Hypothalamus (tissue), 51 donors: Measurements from ENCODE around the gene TSHZ2.
"Not testable (repeated sequence)": the region's sequence is repeated elsewhere in the genome, so short reads cannot be mapped to it uniquely, and the experiment has no call there.

Experiments
- DNase-seq, 51 donors: peaks; one replicate each; lab custom pipeline; 2025; lab: John Stamatoyannopoulos, UW

Gene TSHZ2

DNA sequence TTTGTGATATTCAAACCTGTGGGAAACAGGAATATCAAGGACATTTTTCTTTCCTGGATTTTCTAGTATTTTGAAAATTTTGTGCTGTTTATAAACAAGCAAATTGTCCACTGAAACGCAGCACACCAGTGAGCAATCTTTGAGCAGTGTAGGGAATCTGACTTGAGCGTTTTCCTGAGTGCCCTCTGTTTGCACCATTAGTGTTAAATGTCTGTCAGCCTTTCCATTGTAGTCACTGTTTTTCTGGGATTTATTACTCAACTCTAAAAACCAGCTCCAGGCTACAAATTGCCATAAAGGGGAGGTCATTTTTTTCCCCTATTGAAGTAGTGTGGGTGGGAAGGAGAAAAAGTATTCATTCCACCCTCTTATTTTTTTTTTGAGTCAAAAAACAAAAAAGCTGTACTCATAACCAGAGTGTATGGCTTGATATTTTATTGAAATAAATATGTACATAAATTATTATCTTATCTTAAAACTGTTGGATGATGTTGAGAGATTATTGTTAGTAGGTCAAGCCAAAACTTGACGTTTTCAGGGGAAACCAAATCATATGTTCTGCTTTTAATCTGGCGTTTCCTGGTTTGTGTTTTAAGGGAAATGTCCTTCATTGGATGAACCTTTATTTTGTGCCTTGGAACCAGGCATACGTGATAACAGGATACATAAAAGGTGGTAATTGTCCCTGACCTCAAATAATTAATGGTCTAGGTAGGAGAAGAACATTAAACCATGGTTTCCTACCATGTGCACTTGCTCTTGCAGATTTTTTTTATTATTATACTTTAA lies 51.8 kb downstream of the TSHZ2 start:
- no peak for DNase-seq

DNA sequence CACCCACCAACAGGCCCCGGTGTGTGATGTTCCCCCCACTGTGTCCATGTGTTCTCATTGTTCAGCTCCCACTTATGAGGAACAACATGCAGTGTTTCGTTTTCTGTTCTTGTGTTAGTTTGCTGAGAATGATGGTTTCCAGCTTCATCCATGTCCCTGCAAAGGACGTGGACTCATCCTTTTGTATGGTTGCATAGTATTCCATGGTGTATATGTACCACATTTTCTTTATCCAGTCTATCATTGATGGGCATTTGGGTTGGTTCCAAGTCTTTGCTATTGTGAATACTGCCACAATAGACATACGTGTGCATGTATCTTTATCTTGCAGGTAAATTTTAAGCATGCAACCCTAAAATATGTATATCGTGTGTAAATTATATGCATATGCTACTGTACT lies 52.5 kb downstream of the TSHZ2 start:
- not testable (repeated sequence) for DNase-seq

DNA sequence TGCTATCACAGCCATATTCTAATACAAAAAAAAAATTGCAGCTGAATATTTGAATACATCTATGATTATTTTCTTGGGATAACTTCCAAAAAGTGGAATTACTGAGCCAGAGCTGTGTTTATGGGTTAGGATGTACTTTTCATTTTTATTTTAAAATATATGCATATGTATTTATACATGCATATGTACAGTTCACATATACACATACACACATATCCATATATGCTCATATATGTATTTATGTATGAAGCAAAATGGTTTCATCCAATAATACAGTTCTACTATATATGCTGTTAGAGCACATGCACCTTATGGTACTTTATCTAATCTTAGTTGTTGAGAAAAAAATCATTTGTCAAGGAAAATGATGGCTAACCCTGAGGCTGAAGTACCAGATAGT lies 54.9 kb downstream of the TSHZ2 start:
- no peak for DNase-seq

DNA sequence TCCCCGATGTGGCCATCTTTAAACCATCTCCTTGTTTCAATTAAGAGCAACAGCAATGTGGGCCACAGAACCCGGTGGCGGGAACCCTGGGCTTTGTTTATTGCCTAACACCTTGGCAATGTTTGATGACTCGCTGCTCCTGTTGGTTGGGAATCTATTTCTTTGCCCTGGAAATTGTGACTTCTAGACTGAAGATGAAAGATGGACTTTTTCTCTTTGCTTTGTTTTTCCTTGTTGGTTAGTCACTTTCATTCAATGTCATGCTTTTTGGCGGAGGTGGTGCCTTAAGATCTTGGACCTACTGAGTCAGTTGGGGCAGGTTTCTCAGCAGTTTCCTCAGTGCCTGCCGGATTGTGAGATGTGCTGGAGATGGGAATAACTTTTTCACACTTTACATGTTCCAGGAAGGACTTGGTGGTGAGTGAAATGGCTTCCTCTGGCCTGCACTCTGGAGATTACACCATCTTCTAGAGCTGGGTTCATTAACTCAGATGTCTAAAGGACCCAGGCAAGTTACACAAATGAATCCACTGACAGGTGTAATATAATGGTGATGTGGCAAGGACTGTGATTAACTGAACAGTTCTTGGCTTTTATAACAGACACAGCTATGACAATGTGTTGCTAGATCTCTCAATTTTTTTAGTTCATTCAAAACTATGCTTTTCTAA lies 56.3 kb downstream of the TSHZ2 start:
- no peak for DNase-seq

DNA sequence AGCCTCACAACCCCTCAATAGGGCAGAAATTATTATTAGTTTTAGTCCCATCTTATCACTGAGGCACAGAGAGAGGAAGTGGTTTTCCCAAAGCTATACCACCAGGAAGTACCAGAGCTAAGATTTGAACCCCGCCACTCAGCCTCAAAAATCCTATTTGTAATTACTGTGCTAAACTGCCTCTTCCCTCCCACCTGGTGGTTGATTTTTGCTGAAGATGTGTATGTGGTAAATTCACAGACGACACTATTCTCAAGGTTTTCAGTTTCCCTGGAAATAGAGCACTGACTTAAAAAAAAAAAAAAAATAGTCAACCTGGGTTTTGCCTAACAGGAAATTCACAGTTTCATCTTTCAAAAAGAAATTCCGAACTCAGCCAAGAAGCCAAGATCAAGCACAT lies 57.9 kb downstream of the TSHZ2 start:
- no peak for DNase-seq

DNA sequence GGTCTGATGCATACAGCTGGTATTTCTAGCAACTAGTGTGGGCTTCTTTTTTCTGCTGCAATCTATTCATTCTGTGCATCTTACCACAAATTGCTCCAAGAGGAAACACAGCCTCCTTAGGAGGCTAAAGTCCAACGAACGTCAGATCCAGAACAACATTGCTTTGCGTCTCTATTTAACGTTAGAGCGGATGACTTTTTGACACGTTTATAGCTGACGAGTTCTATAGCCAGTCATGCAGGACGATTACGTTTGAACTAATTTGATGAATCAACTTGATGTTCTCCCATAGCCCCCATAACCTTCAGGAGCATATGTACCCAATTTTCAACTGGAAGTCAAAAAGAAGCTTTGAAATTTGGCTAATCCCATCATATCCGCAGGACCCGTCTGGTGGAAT lies 59.9 kb downstream of the TSHZ2 start:
- no peak for DNase-seq

DNA sequence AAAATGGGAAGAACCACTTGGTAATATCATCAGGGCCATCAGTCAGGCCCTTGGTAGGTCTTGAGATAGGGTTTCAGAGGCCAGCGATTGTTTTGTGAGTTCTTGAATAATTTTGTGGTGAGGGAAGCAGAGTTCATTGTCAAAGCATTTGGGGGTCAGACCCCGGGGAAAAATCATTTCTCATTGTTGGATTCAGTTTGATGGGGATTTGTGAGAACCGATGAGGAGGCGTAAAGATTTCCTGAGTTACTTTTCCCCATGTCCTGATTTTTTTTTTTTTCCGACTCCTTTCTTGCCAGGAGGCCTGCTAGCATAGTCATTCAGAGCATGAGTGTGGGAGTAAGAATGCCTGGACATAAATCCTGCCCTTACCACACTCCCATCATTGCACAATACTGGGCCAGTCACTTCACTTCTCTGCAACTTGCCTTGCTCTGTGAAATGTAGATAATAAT lies 60.3 kb downstream of the TSHZ2 start:
- no peak for DNase-seq

DNA sequence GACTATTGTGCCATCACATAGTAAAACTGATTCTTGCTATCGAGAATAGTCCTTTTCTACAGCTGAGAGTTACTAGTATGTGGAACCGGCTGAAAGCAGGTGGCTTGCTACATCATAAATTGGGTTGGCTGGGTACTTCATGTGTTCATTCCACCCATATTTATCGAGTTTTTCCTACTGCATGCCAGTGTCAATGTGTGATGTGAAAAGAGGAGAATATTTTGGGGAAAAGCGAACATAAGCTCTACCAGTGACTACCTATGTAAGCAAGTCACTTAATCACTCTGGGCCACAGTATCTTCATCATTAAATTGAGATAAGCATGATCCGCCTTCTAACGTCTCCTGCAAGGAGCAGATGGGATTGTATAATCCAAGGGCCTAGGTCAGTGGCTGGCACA lies 61.0 kb downstream of the TSHZ2 start:
- no peak for DNase-seq

DNA sequence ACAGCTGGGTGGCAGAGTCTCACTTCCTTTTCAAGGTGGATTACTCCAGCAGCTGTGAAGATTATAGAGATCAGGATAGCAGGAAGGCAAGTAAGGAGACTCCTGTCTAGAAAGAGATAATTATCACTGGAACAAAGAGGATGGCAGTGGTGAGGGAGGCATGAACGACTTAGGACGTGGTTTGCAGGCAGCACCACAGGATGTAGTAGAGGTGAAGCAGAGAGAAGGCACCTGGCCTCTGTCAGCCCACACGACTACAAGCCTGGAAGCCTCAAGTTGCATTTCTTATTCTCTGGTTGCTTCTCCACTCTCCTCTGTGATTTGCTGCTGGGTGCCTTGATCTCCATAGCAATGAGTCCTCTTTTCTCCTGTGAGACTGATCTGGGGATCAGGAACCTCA lies 62.7 kb downstream of the TSHZ2 start:
- no peak for DNase-seq

DNA sequence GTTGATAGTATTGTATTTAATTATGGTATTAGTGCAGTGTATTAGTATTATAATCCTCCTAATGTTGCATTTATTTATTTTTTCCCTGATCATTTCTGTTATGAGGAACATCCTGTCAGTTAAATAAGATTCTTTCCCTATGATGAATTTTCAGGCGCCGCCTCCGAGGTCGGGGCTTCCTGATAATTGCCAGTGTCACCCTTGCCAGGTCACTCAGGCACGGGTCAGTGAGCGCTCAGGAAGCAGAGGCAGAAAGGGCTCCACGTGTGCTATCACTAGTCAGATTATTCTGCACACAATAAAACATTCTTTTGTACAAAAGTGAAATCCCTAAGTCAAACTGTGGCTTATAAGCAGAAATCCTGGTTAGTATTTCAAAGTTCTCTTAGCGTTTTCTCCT lies 64.8 kb downstream of the TSHZ2 start:
- DNase-seq = no peak

DNA sequence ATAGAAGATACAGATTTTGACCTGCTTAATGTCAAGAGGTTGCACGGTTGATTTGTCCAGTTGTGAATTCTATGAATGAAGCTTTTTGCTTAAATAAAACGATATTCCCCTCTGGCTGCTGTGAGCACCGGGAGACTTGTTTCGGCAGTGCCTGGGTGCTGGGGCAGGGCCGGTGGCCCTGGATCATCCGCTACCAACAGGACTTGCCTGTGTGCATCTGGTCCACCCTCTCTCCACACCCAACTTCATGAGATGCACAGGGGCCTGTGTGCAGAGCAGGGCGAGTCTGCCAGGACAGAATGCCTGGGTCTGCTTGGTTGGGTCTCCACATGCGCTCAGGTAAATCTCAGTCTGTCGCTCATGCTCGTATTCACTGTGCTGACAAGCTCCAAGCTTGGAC lies 65.5 kb downstream of the TSHZ2 start:
- no peak for DNase-seq

DNA sequence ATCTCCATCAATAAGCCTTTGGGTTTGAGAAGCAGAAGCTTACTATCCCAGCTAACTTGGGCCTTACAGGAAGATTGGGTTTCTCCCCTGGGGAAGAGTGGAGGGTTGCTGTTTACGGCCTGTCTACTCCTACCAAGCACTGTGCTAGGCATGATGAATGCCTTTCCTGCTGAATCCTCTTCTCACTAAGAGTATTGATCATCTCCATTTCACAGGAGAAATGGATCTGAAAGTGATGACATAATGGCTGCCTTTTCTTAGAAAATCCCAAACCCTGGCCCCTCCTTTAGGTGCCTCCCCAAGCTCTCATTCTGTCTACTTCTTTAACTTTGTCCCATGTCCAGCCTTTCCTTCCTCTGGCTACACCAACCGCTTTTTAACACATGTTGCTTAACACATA lies 66.1 kb downstream of the TSHZ2 start:
- DNase-seq = no peak

DNA sequence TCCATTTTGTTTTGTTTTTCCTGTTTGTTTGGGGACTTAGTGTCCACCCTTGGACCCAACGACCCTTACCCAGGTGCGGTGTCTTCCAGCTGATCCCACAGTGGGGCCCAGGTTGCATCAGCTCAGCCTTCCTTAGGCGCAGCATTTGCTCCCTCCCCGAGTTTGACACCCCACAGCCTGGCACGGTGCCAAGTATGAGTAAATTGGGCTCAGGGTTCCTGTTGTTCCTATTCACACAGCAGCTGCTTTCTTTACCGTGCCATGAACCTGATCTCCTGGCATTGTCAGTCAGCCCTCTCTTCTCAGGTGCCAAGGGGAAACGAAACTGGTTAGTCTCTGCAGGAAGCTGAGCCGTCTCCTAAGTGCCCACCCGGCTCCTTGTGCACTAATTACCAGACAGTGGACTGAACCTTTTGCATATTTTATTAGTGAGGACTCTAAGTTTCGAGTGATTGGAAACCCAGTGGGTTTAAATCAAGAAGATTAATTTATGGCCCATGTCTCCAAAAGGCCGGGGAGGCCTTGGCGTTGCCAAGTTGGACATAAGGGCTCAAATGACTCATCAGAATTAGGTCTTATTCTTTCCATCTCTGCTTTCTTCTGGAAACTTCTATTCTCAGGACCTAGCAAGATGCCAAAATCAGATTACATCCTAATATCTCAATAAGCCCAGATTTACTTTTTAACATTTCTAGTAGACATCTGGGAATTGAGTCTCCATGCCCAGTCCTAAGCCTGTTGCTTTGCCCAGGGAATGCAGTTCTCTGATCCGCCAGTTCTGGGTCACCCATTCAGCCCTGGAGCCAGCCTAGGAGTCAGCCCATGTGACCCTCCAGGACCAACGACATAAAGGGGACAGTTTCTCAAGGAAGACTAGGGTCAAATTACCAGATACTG lies 68.8 kb downstream of the TSHZ2 start:
- peak in 4 of 51 donors; percentile 3 to 10 (median 6) for DNase-seq

DNA sequence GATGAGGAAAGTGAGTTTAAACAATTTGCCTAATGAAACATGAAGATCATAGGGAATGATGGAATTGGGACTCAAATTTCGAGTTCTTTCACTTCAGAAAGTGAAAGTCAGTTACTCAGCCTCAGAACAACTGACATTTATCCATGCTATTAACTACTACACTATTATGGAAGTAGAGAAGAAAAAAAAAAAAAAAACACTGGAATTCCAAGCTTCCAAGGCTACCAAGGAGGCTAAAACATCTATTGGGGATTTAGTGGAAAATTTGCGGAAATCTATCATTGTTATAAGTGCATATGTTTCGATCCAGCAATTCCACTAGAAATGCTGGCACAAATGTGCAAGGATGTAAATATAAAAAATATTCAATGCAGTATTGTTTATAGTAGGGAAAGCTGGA lies 70.4 kb downstream of the TSHZ2 start:
- DNase-seq = no peak

DNA sequence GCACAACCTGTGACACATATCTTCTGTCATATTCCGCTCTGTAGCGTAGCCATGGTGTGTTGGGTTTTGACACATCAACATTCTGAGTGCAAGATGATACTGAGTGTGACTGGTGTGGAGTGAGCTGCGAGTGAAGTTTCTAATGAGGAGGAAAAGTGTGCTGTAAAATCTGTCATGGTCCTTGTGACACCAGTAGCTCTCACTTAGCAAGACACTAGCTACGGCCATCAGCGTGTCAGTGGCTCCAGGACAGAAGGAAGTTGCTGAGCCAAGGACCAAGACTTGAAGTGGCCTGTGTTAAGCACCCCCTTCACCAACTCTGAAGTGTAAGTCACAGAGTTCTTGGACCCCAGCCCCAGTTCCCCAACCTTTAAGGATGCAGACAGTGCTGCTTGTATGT lies 72.1 kb downstream of the TSHZ2 start:
- no peak for DNase-seq

DNA sequence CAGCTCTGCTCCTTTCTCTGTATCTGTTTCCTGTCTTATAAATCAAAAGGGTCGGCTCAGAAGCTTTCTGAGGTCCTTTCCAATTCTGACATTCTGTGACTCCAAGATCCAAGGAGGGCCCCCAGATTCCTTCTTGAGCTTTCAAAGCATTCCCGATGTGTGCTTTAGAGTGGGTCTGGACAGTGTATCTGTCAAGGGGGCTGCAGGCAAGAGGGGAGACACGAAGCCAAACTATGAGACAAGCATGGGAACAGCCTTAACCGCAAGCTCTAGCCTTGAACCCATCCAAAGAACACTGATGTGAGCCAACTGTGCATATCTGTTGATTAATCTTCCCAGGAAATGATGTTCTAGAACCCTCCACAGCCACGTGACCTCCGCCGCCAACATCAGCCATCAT lies 73.8 kb downstream of the TSHZ2 start:
- DNase-seq = no peak

DNA sequence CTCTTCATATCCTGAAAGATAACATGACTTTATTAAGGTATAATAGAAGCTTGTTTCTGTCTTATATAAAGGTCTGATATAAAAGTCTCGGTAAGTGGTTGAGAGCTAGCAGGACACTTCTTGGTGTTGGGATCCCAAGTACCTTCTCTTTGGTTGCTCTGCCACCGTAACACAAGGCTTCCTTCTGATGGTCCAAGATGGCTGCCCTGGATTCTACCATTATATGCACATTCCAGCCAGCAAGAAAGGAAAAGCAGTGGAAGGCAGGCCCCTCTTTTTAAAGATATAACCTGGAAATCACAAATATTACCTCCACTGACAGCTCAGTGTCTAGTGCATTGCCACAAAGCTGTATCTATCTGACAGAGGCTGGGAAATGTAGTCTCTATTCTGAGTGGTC lies 75.0 kb downstream of the TSHZ2 start:
- DNase-seq = no peak

DNA sequence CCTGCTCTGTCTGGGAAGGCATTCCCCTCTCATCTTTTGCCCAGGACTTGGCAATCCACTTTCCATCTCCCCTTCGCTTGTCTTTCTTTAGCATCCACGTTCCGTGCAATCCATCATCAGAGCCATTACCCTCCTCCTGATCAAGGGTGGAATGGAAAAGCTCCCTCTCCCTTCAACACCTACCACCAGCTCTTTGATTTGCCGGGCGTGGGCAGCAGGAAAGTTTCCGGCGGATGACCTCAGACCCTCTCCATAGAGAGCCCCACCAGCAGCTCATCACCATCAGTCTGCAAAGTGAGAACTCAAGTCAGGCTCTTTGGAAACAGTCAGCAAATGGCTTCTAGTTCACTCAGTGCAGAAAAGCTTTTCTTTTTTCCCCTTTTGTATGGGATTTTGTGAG lies 76.2 kb downstream of the TSHZ2 start:
- no peak for DNase-seq

DNA sequence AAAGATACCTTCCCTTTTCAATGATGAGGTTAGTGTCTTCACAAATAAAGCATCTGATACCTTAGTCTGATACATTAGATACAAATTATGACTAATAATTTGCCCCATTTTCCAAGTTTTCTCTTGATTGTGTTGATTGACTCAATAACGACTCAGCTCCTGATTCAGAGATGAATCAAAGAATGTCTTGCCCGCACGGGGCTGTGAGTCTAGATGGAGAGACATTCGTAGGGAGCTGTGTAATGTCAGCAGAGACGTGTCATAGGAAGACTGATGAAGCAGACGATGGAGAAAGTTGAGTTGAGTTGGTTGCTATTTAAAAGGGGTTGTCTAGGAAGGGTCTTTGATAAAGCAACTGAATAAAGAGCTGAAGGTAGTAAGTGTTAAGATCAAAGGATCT lies 78.2 kb downstream of the TSHZ2 start:
- no peak for DNase-seq

DNA sequence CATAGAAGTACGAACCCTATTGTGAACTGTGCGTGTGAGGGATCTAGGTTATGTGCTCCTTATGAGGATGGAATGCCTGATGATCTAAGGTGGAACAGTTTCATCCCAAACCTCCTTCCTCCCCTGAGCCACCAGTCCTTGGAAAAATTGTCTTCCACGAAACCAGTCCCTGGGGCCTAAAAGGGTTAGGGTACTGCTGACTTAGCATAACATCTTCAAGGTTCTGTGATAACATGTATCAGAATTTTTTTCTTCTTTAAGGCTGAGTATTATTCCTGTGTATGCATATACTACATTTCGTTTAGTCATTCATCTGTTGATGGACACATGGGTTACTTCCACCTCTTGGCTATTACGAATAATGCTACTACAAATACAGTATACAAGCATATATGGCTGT lies 80.2 kb downstream of the TSHZ2 start:
- no peak for DNase-seq

DNA sequence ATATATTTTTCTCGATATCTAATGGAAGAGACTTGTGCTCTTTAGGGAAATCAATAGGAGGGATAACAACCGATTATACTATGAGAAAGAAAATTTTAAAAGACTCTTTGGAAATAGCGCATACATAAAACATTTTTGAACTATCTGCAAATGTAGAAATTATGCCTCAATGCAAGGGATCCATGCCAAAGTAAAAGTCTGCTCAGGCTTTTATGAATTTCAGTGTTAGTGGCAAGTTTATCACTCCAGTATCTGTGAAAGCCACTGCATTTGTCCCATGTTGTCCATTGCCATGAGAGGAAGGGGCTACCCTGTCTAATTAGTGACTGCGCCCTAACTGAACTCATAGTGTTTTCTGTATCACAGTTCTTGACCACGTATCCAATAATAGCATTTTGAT lies 81.4 kb downstream of the TSHZ2 start:
- no peak for DNase-seq
